GM21717 (cell line): ENCODE results near the gene NPDC1.

Experiments used
- ATAC-seq: cut with Tn5 transposase; IDR thresholded peaks from one replicate; pipeline ENCODE4 v1.9.1; 2021; ENCODE audit warnings: mild to moderate bottlenecking, moderate library complexity; ENCODE audit not compliant: unreplicated experiment

The NPDC1 gene

DNA sequence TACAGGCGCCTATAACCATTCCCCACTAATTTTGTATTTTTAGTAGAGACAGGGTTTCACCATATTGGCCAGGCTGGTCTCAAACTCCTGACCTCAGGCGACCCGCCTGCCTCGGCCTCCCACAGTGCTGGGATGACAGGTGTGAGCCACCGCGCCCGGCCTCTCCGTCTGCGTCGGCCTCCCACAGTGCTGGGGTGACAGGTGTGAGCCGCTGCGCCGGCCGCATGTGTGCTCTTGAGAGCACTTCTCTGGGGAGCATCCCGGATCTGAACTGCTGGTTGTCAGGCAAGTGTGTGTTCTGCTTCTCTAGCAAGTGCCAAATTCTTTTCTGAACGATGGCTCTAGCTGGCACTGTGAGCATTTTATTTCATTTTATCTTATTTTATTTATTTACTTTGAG lies 11.6 kb upstream of the NPDC1 start:
- no peak for ATAC-seq

DNA sequence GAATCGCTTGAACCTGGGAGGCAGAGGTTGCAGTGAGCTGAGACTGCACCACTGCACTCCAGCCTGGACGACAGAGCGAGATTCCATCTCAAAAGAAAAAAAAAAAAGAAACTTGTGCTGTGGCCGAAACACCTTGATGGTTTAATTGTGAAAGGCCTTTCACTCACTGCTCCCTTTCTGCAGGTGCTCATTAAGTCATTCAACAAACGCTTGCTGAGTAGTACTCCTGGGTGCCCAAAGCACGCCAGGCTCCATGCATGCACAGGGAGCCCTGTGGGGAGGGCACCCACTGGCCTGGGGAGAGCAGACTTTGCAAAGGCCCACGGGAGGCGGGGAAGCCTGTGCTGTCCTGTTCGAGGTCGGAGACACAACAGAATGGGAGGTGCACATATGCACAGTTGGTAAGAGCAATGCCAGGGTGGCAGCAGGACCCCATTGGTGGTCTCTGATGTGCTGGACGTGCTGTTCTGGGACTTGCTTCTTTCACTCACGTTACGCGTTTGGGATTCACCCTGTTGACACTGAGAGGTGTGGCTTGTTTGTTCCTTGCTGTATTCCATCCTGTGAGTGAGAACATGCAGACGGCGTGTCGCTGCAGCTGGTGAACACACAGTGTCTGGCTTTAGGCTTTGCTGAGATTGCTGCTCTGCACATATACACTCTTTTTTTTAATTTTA lies 10.9 kb upstream of the NPDC1 start:
- no peak for ATAC-seq

DNA sequence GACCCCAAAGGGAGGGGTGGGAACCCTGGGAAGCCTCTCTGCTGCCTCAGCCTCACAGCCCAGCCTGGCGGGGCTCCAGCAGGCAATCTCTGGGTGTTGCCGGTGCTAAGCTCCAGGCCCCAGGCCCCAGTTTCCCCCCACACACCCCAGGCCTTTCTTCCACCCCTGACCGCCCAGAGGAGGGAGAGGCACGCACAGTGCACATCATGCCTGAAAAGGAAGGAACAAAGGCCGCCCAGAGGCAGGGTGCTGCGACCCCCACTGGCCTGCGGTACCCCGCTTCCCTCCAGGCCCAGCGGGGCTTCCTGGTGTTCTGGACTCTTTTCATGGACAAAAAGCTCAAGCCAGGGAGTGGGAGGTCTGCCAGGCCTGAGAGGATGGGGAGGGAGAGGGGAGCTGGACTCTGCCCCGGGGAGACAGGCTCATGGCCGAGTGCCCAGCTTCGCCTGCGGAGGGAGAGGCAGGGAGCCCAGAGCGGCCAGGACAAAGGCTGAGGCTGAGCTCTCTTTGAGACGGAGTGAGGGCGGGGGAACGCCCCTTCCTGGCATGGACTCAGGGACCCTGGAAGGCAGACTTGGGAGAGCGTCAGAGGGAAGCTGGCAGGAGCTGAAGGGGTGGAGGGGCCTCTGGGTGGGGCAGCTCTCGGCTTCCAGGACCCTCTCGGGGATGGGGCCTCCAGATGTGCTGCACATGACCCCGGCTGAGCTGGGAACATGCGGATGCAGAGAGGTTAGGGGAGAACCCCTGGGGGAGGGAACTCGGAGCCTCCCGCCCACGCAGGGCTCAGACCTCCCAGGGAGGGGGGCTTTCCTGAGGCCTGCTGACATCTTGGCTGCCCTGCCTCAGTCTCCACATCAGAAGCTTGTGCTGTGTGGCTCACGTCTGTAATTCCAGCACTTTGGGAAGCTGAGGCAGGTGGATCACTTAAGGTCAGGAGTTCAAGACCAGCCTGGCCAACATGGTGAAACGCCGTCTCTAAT lies 9.7 kb upstream of the NPDC1 start:
- ATAC-seq, result no peak

DNA sequence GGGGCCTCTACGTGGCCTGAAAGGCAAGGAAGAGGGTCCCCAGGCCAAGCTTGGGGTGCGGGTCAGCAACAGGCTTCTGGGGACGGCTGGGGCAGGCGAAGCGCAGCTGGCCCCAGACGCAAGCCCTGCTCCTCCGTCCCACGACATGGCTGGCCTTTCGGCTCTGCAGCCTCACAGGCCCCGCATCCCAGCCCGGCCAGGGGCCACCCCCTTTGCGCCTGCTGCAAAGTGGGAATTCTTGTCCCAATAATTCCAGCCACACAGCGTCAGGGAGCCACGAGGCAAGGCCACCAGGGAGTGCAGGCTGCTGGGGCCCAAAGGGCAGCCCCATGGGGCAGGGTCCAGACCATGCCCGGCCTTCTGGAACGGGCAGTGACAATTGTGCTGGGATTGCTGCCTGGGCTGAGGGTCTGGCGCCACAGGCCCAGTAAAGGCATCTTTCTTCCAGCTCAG lies 9.0 kb upstream of the NPDC1 start:
- no peak for ATAC-seq

DNA sequence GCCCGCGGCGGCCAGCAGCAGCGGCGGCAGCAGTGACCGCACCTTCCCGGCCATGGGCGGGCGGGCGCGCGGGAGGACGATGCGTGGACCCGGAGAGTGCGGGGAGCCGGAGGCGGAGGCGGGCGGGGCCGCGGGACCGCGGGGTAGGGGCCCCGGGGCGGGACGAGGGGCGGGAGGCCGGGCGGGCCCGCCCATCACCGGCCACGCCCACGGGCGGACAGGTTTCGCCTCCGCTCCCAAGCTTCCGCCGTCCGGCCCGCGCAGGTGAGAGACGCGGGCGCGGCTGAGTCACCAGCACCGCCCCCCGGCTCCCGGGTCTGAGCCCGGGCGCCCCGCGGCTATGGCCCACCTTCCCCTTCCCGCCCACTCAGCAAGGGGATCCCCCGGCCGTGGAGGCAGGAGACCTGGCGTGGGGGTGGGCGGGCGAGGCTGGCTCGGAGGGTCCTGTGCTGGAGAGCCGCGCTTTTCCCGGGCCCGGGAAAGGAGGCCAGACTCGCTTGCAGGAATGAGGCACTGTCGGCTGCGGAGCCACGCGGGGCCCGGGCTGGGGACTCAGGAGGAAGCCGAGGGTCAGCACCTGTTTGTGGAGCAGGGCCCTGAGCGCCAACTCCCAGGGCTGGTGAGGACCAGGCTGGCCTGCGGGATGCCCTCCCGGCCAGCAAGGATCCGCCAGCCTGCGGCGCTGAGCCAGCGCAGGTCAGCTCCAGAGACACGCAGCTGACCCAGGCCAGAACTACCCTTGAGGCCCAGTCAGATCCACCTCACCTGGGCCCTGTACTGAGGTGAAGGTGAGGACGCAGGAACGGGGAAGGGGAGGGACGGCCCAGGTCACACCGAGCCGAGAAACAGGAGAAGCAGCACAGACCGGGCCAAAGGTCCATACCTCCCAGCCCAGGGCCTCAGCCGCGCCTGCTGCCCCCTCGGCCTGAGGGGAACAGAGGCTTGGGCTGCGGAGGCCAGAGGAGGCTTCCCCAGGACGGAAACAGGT lies 8.3 kb upstream of the NPDC1 start, which contains the start of gene ENTPD2:
Gene ENTPD2 (minus strand): TSS at position 118 of the 988 bp plus-strand sequence. CDS start 64 bp downstream, at position 54.
- no peak for ATAC-seq

DNA sequence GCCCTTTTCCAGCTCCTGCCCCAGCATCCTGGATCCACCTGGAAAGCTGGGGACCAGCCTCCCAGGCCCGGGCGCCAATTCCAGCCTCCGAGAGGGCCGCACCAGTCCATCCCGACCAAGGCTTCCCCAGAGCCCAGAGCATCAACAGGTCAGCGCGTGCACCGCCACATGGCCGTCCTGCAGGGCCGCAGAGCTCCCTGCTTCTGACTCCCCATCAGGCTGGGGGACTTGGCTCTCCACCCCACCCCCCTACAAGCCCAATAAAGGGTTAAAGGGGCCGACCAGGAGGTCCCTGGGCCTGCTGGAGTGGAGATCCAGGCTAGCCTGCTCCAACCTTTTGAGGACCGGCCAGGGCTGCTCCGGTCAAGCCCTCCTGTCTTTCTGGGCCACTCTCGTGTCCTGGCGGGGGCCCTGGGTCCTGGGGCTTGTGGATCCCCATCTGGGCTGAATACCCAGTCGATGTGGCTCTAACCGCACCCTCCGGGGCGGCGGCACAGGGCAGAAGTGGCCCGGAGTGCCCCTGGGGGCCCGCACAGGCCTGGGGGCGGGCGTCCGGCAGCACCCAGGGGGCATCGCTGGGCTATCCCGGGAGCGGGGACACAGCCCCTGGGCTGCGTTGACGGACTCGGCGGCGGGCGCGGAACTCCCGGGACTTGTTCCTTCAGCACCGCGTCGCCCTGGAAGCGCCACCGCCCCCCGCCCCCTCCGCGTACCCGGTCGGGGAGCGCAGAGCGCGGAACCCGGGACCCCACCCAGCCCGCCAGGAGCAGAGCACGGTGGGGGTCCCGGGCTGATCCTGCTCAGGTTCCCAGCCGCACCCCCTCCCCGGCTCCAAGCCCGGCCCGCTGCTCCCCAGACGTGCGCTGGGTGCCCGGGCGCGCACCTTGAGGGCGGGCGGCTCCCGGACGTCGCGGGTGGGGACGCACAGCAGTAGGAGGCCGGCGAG lies 7.3 kb upstream of the NPDC1 start:
- ATAC-seq, result no peak

DNA sequence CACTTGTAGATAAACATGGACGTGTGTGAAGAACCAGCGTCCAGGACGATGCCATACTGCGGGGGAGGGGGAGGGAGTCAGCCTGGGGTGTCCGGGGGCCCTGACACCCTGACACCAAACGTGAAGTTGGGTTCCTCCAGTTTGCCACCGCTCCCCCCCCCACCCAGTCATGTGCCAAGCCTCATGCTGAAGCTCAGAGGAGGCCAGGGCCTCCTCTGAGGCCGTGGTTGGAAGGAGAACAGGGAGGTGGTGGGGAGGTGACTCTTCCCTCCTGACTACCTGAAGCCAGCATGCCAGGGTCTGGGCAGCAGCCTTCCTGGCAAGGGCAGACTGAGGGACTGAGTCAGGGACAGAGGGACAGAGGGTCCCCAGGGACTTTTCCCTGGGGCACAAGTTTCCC lies 6.3 kb upstream of the NPDC1 start:
- no peak for ATAC-seq

DNA sequence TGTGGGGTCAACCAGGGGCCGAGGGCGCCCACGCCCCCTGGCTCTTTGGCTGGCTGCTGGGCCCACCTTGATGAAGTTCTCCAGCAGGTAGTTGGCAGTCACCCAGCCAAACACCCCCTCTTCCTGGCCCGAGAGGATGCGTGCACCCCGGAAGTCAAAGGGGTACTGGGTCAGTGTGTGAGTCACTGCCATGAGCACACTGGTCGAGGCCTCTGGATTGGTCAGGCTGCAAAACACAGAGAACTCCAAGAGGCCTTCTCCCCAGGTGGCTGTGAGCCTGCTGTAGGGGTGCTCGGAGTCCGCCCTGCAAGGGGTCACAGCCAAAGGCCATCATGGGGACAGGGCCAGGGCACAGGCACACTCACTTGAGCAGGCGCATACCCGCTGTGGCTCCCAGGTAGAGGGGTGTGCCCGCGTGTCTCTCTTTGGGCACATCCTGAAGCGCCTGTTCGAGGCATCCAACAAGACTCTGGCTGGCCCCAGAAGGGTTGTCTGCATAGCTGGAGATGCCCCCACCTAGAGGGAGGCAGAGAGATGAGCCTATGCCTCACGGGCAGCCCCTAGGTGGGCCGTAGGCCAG lies 5.3 kb upstream of the NPDC1 start:
- ATAC-seq, result no peak

DNA sequence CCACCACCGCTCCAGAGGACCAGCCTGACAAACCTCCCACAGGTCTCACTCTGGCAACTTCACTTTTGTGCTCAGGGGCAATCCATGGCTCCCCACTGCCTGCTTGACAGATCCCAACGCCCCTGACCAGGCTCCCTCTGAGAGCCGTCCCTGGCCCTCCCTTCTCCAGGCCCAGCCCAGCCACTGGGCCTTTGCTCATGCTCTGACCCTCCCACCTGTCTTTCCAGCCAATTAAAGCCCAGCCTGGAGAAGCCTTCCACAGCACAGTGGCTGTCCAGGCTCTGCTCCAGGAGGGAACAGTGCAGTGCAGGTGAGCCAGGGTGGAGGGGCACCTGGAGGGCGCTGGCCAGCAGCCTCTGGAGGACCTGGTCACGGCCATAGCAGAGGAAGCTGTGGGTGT lies 4.6 kb upstream of the NPDC1 start:
- ATAC-seq, result no peak

DNA sequence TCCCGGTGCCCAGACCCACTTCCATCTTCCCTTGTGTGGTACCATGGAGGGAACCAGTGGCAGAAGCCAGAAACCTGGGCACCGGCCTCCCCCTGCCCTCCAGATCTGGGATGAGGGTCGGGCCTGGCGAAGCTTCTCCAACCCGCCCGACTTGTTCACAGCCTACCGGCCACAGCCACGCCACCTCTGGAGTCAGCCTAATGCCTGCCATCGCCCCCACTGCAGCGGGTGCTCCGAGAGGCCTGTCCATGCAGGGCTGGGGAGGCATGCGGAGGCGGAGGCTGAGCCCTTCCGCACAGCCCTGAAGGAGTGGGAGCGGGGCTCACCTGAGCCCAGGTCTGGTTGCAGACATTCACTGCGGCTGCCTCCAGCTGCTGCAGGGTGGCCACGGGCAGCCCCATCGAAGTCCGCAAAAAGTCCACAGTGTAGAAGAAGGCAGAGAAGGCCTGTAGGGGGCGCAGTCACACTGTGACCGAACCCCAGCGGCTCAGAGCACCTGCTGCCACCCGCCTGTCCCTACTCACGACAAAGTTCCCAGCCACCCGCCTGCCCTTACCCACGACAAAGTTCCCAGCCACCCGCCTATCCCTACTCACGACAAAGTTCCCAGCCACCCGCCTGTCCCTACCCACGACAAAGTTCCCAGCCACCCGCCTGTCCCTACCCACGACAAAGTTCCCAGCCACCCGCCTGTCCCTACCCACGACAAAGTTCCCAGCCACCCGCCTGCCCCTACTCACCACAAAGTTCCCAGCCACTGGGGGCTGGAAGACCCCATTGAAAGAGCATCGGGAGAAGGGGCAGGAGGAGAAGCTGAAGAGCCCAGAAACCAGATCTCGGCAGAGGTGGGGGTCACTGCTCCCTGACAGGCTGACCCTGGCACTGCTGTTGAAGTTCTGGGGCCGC lies 3.8 kb upstream of the NPDC1 start:
- ATAC-seq, result no peak

DNA sequence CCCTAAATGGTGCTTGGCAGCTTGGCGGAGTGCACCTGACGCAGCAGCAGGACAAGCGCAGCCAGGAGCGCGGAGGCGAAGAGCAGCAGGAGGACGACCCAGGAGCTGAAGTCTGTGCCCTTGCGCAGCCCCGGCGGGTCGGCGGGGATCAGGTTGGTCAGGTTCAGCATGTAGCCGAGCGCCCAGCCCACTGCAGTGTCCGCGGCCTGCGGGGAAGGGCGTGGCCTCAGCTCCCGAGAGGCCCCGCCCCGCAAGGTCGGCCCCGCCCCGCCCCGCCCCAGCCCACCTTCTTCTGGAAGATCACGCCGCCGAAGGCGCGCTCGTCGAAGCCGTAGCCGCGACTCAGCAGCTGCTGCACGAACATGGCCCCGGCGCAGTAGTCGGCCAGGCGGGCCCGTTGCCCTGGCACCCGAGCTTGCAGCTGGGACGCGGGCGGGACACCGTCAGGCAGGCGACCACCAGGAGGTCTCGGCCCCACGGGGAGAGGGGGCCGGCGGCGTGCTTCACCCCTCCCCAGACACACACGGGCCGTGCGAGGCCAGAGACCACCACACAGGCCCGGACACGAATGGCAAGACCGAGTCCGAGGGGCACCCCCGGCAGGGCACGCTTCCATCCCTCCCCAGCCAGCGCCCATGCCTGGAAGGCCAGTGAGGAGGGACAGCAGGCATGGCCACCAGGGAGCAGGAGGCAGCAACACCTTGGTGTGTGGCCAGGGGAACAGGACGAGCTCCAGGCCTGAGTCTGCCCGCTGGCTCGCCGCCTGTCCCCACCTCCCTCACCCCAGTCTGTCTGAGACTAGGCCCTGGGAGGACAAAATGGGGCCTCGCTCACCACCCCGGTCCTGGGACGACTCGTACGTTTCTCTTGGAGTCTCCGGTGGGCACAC lies 2.9 kb upstream of the NPDC1 start:
- ATAC-seq, result no peak

DNA sequence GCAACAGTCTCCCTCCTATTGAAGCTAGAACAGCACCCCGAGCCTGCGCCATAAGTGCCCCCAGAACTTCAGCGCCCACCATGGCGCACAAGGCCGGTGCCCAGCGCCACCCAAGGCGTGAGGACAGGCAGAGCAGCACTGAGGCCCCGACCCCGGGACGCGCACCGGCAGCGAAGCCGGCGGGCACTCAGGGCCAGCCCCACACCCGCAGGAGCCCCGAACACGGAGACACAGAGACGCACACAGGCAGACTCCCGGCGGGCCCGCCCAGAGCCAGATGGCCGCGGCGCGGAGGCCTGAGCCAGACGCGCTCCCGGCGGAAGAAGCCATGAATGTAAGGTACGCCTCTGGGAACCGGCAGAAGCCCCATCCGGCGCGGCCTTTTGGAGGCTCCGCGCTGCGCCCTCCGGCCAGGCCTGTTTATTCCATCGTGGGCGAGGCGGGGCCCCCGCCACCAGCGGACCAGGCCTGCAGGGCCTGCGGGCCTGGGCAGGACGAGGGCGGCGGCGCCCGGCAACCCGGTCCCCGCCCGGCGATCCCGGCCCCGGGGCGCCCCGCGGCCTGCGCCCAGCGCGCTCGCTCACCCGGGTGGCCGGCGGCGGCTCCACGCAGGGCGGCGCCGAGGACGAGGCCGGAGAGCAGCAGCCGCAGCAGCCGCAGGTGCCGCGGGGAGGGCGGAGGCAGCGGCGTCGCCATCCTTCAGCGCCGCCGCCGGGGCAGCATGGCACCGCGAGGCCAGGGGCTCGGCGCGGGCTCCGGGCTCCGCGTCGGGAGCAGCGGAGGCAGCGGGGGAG lies 486 bp downstream of the NPDC1 start:
- no peak for ATAC-seq

DNA sequence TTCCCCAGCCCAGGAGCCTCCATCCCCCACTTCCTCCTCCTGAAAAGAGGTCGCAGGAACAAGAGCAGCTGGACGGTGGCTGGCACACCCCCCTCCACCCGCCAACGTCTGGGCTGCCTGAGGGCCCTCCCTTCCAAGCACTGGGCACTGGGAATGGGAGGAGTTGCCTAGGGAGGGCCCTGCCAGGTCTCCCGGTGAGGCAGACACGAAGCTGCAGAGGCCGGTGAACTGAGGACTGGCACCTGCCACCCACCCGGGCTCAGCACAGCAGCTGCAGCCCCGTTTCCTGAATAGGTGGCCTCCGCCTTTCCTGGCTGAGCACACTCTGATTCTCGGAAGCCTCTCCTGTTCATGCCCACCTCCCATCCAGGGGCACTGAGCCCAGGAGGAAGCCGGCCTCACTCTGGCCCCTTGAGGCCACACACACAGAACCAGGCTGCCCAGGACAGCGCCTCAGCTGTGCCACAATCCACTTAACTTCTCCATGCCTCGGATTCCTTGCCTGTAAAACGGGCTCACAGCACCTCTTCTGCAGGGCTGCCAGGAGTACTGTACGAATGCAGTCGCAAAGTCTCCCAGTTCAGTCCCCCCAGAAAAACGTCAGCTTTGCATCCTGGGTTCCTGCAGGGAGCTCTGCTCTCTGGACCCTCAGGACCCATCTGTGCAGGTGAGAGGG lies 1.3 kb downstream of the NPDC1 start:
- no peak for ATAC-seq

DNA sequence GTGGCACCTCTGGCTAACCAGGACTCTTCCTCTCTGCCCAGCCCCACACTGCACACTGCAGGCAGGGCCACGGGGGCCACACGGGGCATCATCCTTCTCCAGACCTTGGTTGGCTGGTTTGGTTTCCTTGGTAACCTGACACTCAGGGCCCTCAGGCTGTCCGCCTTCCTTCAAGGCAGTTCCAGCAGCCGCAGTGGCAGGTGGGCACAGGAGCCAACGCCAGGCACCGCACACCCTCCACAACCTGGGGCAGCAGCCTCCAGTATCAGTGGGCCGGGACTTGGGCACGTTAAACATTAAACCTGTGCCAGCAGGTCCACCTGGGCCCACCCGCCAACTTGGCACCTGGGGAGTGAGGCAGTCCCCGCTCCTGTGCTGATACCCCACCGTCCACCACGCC lies 1.9 kb downstream of the NPDC1 start:
- no peak for ATAC-seq

DNA sequence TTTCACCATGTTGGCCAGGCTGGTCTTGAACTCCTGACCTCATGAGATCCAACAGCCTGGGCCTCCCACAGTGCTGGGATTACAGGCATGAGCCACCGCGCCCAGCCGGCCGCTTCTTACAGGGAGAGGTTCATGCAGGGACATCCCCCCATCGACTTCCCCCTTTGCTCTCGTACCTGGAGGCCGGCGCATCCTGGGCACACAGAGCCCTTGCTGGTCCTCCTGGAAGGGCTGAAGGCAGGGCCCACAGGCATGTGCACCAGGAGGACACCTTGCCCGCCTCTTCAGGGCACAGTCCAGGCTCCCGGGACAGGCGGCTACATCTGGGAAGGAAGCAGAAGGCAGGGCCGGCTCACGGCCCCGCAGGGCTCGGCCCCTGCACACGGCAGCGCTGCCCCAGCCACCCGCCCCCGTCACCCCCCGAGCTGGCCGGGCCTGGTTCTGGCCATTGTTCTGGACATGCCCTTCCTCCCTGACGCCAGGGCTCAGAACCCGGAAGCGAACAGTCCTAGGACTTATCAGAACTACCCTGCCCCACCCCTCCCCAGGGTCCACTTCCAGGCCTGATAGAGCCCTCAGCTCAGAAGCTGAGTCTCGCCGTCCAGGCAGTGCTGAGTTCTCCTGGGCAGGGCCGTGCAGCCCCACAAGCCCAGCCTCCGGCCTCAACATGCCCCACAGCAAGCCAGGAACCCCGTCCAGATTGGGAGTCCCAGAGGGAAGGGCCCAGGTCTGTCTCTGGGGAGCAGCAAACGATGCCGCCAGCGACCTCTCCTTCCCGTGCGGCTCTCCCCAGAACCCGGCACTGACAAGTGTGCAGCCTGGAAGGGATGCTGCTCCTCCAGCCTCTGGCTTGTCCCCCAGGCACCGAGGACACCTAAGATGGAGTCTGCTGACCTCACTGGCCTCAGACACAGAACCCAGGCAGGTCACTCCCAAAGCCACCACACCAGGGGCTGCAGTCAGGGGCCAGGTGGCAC lies 2.9 kb downstream of the NPDC1 start:
- no peak for ATAC-seq
